GM19467 (cell line): ENCODE measurements around the gene TBC1D22A.

Source experiments
- ATAC-seq: cut with Tn5 transposase; IDR thresholded peaks from one replicate; pipeline ENCODE4 v1.9.1; 2021; ENCODE audit warnings: mild to moderate bottlenecking, moderate library complexity; ENCODE audit not compliant: unreplicated experiment

The TBC1D22A gene

GRCh38 chr22:46854125-46854870, 91.8 kb downstream of the TBC1D22A start:
- ATAC-seq: no peak

- no peak for ATAC-seq
These were observed 93.2 kb downstream of the TBC1D22A start for GRCh38 chr22:46855681-46856080.

GRCh38 chr22:46856661-46857060, 94.2 kb downstream of the TBC1D22A start:
- ATAC-seq: no peak

- ATAC-seq: no peak
These were observed 94.9 kb downstream of the TBC1D22A start for GRCh38 chr22:46857142-46857884.

- no peak for ATAC-seq
These were observed 95.4 kb downstream of the TBC1D22A start for GRCh38 chr22:46857885-46858143.

DNA sequence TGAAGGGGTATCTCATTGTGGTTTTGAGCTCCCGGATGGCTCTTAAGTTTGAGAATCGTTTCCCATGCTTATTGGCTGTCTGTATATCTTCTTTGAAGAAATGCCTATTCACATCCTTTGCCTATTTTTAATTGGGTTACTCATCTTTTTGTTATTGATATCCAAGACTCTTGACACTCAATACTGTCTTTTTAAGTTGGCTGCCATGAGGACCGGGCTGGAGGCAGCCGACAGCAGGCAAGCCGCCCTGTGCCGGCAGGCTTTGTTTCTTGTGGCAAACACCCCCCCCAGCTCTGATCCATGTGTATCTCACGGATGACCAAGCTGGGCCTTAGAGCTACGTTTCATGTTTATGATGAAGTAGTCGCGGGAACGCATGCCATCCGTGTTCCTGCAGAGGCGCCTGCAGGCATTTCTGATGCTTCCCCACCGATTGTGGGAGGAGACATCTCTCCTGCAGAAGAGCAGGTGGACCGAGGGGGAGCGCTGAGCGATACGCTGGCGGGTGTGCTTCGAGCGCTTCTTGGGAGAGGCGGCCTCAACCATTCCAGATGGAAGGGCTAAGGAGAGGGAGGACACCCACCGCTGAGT, 95.8 kb downstream of the TBC1D22A start:
- ATAC-seq: no peak

- no peak for ATAC-seq
These were observed 98.1 kb downstream of the TBC1D22A start for GRCh38 chr22:46860562-46860961.

GRCh38 chr22:46861468-46862367, 99.3 kb downstream of the TBC1D22A start:
- ATAC-seq: no peak

DNA sequence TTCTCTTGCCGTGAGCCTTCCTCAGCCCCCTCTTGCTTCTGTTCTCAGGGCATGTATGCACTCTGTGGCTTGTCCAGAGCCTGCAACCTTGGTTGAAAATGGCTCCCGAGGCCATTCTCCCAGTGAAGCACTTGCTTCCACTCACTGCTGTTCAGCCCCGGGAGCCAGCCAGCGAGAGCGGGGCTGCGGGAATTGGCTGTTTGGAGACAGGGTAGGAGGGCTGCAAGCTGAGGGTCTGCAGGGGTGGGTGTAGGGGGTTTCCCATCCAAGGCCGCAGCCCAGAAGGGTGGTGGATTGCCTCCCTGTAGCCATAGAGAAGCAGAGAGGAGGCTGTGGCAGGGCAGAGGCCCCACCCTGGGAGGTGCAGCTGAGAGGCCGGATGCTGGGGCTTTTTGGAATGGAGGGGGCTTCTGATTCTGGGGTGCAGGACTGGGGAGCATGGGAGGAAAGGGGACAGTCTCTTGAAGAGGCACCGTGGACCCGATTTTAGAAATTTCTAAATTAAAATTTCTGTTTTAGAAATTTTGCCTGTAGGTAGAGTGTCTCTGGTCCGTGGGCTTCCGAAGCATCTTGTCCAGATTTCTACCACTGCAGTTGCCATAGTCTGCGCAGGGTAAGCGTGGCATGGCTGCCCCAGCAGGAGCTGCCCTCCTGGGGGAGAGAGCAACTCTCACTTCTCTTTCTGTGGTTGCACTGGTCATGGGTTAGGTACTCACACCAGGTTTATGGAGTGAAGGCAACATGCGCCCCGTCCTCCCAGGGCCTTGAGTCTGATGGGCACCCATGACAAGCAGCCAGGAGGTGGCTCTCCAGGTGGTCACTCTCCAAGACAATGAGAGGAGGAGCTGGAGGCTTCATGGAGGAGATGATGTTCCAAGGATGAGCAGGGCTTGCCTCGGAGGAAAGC, 100.2 kb downstream of the TBC1D22A start:
- ATAC-seq: no peak

DNA sequence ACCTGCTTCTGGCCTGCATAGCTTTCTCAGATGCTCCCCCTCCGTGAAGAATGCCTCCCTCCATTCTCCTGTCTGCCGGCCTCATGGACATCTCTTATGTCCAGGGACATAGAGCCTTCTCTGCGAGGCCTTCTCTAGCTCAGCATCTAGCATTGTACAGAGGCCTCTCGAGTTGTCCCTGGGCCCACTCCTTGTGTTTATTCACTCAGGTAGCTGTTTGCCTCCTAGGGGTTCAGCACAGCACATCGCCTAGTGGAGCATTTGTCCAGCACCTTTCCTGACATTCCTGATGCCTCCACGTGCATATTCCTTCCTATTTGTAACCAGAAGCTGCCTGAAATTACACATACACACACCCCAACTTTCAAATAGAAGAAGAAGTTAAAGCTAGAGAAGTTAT, 101.3 kb downstream of the TBC1D22A start:
- no peak for ATAC-seq

- no peak for ATAC-seq
These were observed 102.0 kb downstream of the TBC1D22A start for GRCh38 chr22:46864314-46865051.

- no peak for ATAC-seq
These were observed 102.6 kb downstream of the TBC1D22A start for GRCh38 chr22:46865052-46865434.

DNA sequence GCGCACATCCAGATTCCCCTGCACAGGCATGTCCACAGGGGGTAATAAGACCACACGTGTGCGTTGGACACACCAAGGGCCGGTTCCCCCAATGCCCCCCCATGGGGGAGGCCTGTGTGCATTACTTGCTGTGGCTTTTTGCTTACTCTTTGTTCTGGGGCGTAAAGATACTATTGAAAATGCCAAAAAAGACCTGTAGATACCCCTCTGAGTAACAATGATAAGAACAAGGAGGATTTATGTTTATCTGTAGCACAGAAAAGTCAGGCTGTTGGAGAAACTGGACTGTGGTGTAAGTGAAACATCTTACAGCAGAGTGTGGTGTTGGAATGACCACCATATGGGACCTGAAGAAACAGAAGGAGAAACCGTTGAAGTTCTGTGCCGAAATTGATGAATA, 103.2 kb downstream of the TBC1D22A start:
- no peak for ATAC-seq

DNA sequence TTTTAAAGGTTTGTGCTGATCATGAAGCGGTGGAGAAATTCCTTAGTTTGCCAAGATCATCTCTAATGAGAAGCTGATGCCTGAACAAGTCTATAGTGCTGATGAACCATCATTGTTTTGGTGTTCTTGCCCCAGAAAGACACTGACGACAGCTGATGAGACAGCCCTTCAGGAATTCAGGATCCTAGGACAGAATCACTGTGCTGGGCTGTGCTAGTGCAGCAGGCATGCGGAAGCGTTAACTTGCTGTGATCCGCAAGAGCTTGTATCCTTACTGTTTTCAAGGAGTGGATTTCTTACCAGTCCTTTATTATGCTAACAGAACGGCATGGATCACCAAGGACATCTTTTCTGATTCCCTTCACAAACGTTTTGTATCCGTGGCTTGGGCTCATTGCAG, 104.1 kb downstream of the TBC1D22A start:
- ATAC-seq: no peak

GRCh38 chr22:46867106-46867505, 104.7 kb downstream of the TBC1D22A start:
- ATAC-seq: no peak

DNA sequence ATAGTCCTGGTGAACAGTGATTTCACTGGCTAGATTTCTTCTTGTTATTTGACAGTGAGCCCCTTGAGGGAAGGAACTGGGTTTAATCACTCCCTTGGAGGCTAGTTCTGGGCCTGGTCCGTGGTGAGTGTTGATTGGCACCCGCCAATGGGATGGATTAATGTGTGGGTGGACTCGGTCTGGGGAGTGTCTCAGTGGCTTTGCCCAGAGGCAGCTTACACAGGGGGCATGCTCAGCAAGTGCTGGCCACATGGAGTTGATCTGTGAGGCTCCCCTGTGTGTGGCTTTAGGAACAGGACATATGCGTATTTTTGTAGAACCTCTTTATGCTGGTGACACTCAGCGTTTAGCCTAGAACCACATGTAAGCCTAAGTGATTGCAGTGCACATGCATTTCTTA, 106.9 kb downstream of the TBC1D22A start:
- no peak for ATAC-seq

GRCh38 chr22:46869831-46870441, 107.5 kb downstream of the TBC1D22A start:
- ATAC-seq: no peak

GRCh38 chr22:46871826-46872225, 109.4 kb downstream of the TBC1D22A start:
- no peak for ATAC-seq

DNA sequence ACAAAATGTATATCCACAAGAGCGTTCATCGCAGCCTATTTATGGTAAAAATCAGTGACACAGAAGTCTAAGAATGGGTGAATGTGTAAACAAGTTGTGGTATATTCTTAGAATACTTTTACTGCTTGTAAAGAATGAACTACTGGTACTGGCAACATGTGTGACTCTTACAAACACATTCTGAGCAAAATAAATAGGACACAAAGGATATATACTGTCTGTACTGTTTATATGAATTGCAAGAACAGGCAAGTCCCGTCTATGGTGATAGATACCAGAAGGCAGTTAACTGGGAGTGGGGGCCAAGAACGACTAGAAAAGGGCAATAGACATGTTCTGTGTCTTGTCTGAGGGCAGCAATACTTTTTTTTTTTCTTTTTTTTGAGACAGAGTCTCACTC, 112.6 kb downstream of the TBC1D22A start:
- no peak for ATAC-seq
